Peyer's patch (tissue), 4 donors: Measurements from ENCODE around the gene ATP5F1E. TPM values are rescaled to one million over a fixed set of nuclear protein-coding genes. Genes with fewer than 3 reads are reported as not detected.

Source experiments
- DNase-seq, 3 donors: peaks; one replicate each; pipeline ENCODE4 v3.0.0-alpha.2; 2017 to 2019
- H3K27ac ChIP-seq, 4 donors: fragments of 200-600 bp; sonication (generic); one replicate each; pipeline ENCODE4 v1.5.1; 2016 to 2019
- H3K27me3 ChIP-seq, 2 donors: fragments of 200-600 bp; sonication (generic); one replicate each; pipeline ENCODE4 v1.5.1; 2019
- H3K36me3 ChIP-seq, 3 donors: fragments of 200-600 bp; sonication (generic); one replicate each; pipeline ENCODE4 v1.5.1; 2016 to 2019
- H3K4me1 ChIP-seq, 4 donors: fragments of 200-600 bp; sonication (generic); one replicate each; pipeline ENCODE4 v1.5.1; 2016 to 2019
- H3K4me3 ChIP-seq, 4 donors: fragments of 200-600 bp; sonication (generic); 1 replicate in 3 of 4; 2 replicates in 1 of 4; pipeline ENCODE4 v1.5.1; 2016 to 2019; ENCODE audit warnings: mild to moderate bottlenecking in 1 of 4
- H3K9me3 ChIP-seq, 4 donors: fragments of 200-600 bp; sonication (generic); one replicate each; pipeline ENCODE4 v1.5.1; 2016 to 2019; ENCODE audit warnings: mild to moderate bottlenecking in 1 of 4
- POLR2A ChIP-seq, 2 donors: fragments of 450-650 bp; IDR thresholded peaks; one replicate each; pipeline ENCODE4 v1.5.1; 2017; ENCODE audit warnings: antibody characterized with exemption in 2 of 2, mild to moderate bottlenecking in 2 of 2, moderate library complexity in 2 of 2
- total RNA-seq, 4 donors: library from RNA; depleted of rRNA; stranded (reverse); fragments of >200 nt; gene quantifications; one replicate each; pipeline ENCODE4 v1.1.0, GENCODE V29; 2016
- TF ChIP-seq, protein P1 (sequence below), 6 experiments: fragments of 450-650 bp in 4 of 6; fragments of 200-600 bp in 2 of 6; sonication (generic) in 1 of 6; IDR thresholded peaks; one replicate each; pipeline ENCODE4 v1.5.1; 2017 to 2019; ENCODE audit warnings: antibody characterized with exemption in 6 of 6, mild to moderate bottlenecking in 3 of 6, moderate library complexity in 1 of 6

Gene ATP5F1E
- total RNA-seq, 4 donors from 2014 or later: 20.6 to 34.0 (median 26.8) TPM

DNA sequence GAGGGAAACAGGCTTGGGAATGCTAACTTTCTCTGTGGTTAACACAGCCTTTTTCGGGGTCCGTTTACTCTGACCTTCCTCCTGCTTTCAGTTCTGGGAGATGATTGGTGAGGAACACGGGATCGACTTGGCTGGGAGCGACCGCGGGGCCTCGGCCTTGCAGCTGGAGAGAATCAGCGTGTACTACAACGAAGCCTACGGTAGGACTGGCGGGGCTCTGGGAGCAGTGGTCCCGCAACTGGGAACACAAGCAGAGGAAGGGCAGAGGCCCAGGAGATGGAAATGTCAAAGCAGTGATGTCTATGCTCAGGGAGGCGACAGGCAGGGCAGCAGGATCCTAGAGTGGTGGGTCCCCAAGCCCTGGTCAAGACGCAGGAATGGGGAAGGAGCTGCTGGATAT lies 9.4 kb downstream of the ATP5F1E start:
- DNase-seq: no peak
- no peak overlapping the region for H3K27ac ChIP-seq
- H3K4me1 ChIP-seq: no peaks in the 10 kb centered on the region
- H3K36me3 ChIP-seq: peaks cover 0 to 53% (median 0%) of the 10 kb centered on the region in 3 donors
- no peaks in the 10 kb centered on the region for H3K27me3 ChIP-seq
- H3K9me3 ChIP-seq: no peaks in the 10 kb centered on the region
- no peak for TF ChIP-seq POLR2A (IDR thresholded peaks at IDR 0.05)
- TF ChIP-seq, protein P1, sequence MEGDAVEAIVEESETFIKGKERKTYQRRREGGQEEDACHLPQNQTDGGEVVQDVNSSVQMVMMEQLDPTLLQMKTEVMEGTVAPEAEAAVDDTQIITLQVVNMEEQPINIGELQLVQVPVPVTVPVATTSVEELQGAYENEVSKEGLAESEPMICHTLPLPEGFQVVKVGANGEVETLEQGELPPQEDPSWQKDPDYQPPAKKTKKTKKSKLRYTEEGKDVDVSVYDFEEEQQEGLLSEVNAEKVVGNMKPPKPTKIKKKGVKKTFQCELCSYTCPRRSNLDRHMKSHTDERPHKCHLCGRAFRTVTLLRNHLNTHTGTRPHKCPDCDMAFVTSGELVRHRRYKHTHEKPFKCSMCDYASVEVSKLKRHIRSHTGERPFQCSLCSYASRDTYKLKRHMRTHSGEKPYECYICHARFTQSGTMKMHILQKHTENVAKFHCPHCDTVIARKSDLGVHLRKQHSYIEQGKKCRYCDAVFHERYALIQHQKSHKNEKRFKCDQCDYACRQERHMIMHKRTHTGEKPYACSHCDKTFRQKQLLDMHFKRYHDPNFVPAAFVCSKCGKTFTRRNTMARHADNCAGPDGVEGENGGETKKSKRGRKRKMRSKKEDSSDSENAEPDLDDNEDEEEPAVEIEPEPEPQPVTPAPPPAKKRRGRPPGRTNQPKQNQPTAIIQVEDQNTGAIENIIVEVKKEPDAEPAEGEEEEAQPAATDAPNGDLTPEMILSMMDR (IDR thresholded peaks at IDR 0.05): no peak
- H3K4me3 ChIP-seq: no peak overlapping the region

DNA sequence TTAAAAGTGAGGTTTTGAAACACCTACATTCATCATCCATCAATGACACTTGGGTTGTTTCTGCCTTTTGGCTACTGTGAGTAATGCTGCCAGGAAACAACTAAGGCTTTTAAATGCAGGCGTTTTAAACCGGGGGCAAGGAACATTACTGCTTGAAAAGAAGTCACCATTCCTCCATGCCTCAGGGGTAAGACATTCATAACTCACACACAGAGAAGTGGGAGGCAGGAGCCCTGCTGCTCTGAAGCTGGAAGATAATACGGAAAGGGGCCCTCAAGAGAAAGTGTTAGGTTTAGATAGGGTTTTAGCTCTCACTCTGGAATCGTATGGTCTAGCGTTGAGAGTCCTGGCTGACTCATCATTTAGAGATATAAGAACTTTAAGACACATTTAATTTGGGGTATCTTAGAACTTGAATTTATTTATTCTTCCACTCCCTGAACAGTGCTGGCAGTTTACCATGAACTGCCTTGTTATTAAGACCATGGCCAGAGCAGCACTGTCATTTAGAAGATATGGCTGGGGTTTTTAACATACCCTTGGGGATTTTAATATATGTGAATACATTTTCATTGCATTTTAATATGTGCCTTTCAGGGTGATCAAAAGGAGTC lies 11.1 kb downstream of the ATP5F1E start:
- H3K9me3 ChIP-seq: no peaks in the 10 kb centered on the region
- no peak overlapping the region for H3K4me3 ChIP-seq
- no peak for DNase-seq
- H3K36me3 ChIP-seq: peaks cover 0 to 36% (median 0%) of the 10 kb centered on the region in 3 donors
- peaks cover 0 to 10% (median 0%) of the 10 kb centered on the region in 4 donors for H3K4me1 ChIP-seq
- TF ChIP-seq, protein P1 (IDR thresholded peaks at IDR 0.05): no peak
- TF ChIP-seq POLR2A (IDR thresholded peaks at IDR 0.05): no peak
- H3K27me3 ChIP-seq: no peaks in the 10 kb centered on the region
- H3K27ac ChIP-seq: no peak overlapping the region

DNA sequence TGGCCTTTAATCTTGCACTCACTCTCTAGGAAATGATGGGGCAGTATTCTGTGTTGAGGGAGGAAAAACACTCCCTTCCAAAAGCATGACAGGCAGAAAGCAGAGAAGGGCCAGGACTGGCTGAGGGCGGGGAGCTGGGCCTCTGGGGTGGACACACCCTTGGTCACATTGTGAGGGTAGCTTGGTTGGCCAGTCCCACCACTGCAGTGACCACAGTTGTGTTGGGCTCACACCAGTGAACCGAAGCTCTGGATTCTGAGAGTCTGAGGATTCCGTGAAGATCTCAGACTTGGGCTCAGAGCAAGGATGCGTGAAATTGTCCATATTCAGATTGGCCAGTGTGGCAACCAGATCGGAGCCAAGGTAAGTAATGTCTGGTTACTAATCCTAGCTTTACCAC lies 12.9 kb downstream of the ATP5F1E start, which contains the start of gene TUBB1:
TUBB1 (plus strand) TSS at position 213 of the 400 bp plus-strand sequence; CDS start at position 307, 94 bp downstream.
- no peak for TF ChIP-seq POLR2A (IDR thresholded peaks at IDR 0.05)
- TF ChIP-seq, protein P1 (IDR thresholded peaks at IDR 0.05): no peak
- Histone ChIP-seq H3K4me1 (peaks cover 0 to 10% (median 0%) of the 10 kb centered on the region in 4 donors), H3K27me3 (no peaks in the 10 kb centered on the region), H3K36me3 (peaks cover 0 to 17% (median 0%) of the 10 kb centered on the region in 3 donors), H3K9me3 (no peaks in the 10 kb centered on the region), H3K27ac (no peak within 1 kb of the TSS), H3K4me3 (no peak within 1 kb of the TSS)
- DNase-seq: peak in 1 of 3 donors; percentile 5

DNA sequence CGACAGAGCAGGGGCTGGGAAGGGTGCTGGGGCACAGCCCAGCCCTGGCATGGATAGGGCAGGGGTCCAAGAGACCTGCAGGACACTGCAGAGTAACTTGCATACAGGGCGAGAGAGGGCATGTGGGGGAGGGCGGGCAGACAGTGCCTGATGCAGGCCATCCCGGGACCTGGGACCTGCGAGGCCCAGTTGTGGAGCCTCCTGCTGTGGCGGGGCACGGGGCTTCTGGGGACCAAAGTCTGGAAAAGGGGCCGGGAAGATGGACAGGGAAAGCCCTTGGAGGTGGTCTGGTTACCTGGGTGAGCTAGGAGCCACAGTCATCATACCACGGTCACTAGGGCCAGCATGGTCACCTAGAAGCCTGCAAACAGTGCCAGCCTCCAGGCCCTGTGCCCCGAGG lies 13.3 kb downstream of the ATP5F1E start:
- TF ChIP-seq, protein P1 (IDR thresholded peaks at IDR 0.05): no peak
- TF ChIP-seq POLR2A (IDR thresholded peaks at IDR 0.05): no peak
- DNase-seq: peak in 2 of 3 donors; percentile 10 to 32
- H3K4me1 ChIP-seq: peaks cover 0 to 10% (median 0%) of the 10 kb centered on the region in 4 donors
- H3K27ac ChIP-seq: no peak overlapping the region
- H3K9me3 ChIP-seq: no peaks in the 10 kb centered on the region
- H3K27me3 ChIP-seq: no peaks in the 10 kb centered on the region
- H3K36me3 ChIP-seq: peaks cover 0 to 13% (median 0%) of the 10 kb centered on the region in 3 donors
- H3K4me3 ChIP-seq: no peak overlapping the region

DNA sequence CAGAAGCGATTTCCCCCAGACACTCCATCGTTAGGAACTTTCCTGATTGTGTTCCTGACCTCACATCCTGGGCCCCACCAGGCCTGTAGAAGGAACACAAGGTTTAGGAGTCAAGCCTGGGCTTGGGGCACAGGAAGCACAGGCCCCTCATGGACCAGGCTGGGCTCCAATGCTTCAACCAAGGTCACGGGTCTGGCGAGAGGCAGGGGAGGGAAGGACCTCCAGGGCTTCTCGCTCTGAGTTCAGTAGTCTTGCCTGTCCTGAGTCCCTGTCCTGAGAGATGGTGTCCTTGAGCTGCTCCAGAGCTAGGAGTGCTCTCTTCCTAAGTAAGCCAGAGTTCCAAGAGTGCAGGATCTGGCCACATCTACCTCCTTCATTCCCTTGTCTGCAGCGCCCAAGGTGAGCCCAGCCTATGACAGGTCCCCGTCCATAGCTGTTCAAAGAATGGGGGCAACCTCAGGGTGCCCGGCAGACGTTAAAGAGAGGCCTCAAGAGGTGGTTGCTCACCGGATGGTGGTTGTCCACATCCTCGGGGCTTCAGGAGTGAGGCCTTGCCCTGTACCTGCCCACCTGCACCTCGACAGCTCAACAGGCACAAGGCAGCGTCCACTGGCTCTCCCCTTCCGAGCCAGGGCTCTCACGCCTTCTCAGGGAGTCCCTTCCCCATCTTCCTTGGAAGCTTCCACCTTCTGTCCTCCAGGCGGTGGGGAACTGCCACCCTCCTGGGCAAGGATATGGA lies 14.5 kb downstream of the ATP5F1E start:
- no peaks in the 10 kb centered on the region for H3K9me3 ChIP-seq
- peaks cover 0 to 3% (median 0%) of the 10 kb centered on the region in 3 donors for H3K36me3 ChIP-seq
- peak in 2 of 3 donors; percentile 14 to 31 for DNase-seq
- peak overlapping the region in 2 of 4 donors; percentile 3 to 64 for H3K27ac ChIP-seq
- H3K27me3 ChIP-seq: no peaks in the 10 kb centered on the region
- no peak overlapping the region for H3K4me3 ChIP-seq
- H3K4me1 ChIP-seq: peaks cover 0 to 10% (median 0%) of the 10 kb centered on the region in 4 donors
- TF ChIP-seq, protein P1 (IDR thresholded peaks at IDR 0.05): no peak
- TF ChIP-seq POLR2A (IDR thresholded peaks at IDR 0.05): no peak
